Stromal cell of bone marrow (primary cell): ENCODE data around the gene GRIK4.

Experiments
- DNase-seq: peaks from one replicate; pipeline ENCODE4 v3.0.0-alpha.2; 2012; ENCODE audit warnings: low read depth

The GRIK4 gene

DNA sequence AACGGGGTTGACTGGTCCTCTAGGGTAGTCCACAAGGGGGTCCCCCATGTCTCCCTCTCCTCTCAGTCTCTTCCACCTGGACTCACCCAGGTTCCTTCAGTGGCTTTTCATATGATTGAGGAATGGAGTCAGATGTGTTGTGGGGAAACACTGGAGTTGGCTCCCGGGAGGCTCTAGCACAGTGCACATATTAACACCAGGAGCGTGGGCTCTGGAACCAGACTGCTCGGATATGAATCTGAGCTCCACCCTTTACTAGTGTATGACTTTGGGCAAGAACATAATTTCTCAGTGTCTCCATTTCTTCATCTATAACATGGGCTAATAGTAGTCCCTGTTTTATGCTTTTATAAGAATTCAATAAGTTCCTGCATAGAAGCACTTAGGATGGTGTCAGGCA is 157.0 kb downstream of the GRIK4 start:
- no peak for DNase-seq

DNA sequence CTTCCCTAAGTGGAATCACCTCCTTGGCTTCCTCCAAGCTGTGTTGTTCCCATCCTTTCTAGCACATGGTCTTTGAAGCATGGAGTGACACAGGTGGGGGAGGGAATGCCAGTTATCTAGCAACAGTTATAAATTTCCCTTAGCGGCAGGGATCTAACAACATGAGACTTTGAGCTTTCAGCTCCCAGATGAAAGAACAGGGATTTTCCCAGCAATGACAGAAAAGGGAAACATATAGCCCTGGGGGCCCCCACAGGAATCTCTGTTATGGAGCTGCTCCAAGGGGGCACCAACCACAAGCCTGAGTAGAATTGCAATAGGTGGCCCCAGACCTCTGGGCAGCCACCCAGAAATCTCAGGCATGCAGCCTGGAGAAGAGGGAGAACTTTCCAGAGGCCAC is 163.0 kb downstream of the GRIK4 start:
- DNase-seq = no peak

DNA sequence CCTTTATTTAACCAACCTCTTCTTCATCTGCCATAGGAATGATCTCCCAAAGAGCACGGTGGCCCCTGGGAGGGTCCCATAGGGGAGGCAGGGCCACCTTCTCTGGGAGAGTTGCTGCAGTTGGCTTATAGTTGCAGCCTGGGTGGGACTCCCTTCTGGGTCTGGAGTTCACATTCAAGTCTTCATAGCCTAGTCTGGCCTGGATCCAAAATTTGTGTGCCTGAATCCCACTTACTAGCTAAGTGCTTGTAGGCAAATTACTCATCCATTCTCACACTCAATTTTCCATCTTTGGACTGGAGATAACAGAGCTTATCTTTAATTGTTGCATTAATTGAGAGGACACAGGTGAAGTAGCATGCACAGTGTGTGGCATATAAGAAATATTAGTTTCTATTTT is 163.6 kb downstream of the GRIK4 start:
- DNase-seq = no peak

DNA sequence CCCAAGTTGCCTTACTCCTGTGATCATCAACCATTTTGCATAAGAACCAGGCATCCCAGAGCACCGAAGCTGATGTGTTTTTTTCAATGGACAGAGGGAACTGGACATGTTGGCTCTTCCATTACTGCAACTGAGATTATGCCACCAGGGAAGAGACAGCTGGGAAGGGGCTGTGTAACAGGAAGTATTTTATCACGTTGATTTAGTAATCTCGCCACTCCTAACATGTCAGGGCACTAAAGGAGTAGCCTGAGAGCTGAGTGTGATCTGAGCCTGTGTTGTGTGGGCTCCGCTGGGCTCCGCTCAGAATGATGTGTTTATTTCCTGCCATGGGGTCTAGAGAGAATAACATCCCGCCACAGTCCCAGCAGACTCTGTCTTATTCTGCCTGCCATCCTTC is 165.4 kb downstream of the GRIK4 start:
- DNase-seq = no peak

DNA sequence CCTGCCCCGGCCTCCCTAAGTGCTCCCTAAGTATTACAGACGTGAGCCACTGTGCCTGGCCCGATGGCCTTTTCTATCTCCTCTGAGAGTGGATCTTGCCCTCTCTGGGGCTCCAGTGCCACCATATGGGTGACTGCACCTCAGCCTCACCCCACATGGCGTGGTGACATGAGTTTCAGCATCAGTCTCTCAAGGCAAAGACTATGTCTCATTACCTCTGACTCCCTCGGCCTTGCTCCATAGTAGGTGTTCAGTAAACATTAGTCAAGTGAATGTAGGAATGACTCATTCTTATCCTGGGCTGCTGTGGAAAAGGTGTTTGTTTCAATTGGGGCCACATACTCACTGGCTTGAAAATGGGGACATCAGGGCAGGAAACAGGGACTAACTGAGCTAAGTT is 168.8 kb downstream of the GRIK4 start:
- DNase-seq = no peak

DNA sequence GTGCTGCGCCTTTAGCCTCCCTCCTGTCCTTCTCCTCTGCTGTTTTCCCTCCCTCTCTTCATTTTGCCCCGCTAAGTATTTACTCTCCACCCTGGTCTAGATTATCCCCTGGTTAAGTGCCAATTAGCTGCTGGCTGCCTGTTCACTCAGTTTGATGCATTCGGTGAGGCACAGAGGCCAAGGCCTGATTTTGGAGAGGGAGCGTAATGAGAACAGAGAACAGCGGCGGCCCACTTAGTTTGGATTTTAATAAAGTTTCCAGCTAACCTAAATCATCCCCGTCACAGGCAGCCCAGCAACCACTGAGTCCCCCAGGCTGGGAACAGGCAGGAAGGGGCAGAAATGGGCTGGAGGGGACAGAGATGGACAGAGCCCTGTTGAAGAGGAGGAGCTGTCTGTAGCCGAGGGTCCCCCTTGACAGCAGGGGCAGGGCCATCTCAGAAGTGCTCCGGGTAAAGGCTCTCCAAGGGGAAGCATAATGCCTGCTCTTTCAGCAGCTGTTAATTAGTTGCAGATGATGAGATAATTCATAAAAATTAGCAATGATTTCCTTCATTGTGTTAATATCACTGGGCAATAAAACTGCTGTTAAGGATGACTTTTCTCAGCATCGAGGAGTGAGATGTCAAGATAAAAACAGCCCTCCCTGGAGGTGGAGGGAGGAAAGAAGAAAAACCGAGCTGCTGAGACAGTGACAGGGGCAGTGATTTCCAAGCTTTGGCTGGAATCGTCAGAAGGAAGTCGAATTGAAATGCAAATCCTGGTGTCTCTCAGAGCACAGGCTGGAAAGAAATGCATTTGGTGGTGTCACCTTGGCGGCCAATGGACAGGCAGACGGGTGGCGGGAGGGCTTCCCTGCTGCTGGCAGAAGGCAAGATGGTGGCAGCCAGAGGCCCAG is 170.1 kb downstream of the GRIK4 start:
- no peak for DNase-seq

DNA sequence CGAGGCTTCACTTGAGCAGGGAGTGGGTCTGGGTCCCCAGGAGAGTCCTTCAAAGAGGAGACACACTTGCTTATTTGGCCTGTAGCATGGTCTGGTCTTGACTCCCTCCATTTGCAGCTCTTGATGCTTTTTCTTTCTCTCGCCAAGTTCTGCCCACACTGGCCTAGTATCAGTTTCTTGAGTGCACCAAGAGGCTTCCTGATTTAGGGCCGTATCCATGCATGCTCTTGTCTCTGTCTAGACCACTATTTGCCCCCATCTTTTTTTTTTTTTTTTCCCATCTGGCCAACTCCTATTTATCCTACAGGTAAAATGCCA is 170.7 kb downstream of the GRIK4 start:
- no peak for DNase-seq

DNA sequence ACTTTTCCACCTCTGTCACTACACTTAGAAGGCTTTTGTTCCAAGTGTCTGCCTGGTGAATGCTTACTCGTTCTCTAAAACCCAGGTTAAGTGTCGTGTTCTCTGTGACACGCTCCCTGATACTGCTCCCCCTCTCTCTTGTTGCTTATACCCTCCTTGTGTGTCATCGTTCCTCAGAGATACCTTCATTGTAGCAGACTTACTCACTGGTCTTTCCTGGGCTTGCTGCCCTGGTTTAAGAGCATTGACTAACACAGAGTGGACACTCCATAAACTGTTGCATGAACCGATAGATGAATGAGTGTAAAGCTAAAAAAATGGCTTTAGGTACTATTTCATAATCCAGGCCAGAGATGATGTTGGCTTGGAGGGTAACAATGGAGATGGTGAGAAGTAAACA is 171.3 kb downstream of the GRIK4 start:
- peak; percentile 47 for DNase-seq

DNA sequence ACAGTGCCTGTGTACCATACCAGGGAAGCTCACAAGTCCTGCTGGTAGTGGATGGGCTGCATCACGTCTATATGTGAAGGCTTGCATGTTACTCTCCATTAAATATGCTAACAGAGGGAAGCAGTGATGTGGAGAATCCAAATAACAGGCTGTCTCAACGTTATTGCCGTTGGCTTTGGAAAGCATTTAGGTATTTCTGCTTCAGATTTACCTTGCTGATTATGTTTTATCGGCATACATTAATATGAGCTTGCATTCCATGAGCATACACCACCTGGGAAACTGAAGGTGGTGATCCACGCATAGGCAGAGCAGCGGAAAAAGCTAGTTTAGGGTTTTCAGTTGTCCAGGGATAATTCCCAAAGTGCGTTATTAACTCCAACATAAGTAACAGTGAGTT is 175.0 kb downstream of the GRIK4 start:
- no peak for DNase-seq

DNA sequence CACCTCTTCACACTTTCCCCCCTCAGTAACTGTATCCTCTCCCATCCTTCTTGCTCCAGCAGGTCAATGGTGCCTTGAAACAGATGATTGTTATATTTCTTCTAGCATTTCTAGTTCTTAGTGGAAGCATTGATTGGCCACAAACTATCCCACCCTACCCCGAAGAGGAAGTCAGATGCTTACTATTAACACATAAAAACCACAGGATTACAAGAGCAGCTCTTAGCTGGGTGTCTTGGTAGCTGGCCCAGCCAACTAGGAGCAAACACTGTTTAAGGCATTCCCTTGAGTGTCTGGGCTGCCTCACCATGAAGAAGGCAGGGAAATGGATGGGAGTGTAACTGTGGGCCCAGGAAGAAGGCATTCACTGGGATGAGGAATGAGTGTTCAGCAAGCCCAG is 176.6 kb downstream of the GRIK4 start:
- no peak for DNase-seq

DNA sequence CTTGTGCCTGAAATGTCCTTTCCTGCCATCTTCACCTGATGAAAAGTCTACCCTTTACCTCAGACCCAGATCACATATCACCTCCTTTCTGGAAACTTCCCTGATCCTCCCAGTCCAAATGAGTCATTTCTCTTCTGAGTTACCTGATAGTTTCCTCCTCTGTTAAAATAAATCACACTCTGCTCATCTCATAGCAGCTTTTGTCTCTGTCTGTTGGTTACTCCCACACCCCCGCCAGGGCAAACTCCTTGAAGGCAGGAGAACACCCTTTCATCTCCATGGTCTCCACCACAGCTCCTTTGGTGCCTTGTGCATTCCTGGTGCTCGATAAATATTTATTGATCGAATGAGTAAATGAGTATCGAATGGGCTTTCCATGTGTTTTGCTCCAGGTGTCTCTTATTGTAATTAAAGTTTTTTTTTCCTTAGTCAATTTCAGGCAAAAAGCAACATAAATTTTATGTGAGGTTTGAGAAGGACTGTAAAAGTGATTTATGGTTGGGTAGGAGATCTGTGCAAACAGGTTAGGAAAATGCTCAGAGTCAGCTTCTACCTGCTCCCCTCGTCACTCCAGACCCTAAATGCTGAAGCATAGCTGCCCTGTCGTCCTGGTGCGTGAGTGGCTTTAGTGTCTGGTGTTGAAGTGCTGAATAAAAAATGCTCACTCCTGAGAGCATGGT is 178.2 kb downstream of the GRIK4 start:
- DNase-seq = no peak

DNA sequence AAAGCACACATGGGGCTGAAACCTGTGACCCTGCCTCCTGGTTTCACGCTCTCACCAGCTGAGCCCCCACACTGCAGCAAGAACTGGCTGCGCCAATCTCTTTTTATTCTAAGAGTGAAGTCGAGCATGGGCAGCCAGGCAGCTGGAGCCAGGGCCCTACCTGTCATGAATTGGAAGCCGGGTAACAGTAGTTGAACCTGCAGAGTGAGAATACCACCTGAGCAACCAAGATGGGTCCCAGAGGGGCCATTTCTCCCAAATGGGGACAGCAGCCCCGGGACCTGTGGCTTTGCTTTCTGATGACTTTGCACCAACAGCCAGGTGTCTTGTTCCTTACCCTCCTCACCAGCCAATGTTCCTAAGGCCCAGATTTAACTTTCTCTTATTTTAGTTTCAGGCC is 178.9 kb downstream of the GRIK4 start:
- no peak for DNase-seq

DNA sequence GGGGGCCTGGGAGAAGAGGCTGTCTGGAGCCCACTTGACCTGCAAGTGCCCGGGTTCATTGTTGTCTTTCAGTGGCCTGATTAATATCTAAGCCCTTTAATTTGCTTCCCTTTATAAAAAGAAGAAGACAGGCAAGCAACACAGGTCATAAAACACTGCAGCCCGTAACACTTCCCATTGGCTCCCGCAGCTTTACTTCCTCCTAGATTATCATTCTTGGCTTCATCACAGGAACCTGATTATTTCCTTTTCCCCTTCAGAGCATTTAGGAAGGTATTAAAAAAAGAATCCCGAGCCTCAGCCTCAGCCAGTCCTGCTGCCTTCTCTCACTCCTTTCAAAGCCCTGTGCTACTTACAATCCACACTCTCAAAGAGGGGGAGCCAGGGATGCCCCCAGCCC is 183.2 kb downstream of the GRIK4 start:
- no peak for DNase-seq

DNA sequence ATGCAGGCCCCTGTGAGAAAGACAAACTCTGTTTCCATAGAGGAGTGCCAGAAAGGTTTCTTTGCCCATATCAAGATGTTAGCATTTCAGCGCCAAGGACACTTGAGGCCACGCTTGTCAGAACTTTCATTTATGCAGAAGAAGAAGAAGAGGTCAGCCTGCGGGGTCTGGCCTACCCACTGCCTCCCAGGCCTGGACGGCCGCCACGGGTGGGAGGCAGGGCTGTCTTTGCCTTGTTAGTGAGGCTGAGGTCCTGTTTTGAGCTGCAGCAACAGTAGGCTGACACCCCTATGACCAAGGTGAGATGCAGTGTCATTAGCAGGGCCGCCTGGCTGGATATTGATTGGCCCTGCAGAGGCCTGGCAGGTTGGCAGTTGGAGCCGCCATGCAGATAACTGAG is 183.9 kb downstream of the GRIK4 start:
- DNase-seq = no peak

DNA sequence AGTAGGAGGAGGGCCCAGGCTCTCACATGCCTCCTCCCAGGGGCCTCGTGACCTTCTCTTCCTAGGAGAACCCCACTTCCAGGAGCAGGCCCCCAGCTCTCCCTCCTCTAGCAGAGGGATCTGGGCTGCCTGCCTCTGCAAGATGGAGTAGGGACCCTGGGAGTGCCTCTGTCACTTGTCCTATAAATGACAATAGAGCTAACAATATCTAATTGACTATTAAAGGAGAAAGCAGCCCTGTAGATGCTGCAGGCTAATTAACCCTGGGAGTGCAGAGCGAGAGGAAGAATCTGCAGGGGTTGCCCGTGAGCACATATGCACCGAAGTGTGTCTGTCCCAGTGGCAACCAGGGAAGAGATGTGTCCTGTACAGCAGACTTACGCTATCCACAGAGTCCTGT is 184.4 kb downstream of the GRIK4 start:
- no peak for DNase-seq

DNA sequence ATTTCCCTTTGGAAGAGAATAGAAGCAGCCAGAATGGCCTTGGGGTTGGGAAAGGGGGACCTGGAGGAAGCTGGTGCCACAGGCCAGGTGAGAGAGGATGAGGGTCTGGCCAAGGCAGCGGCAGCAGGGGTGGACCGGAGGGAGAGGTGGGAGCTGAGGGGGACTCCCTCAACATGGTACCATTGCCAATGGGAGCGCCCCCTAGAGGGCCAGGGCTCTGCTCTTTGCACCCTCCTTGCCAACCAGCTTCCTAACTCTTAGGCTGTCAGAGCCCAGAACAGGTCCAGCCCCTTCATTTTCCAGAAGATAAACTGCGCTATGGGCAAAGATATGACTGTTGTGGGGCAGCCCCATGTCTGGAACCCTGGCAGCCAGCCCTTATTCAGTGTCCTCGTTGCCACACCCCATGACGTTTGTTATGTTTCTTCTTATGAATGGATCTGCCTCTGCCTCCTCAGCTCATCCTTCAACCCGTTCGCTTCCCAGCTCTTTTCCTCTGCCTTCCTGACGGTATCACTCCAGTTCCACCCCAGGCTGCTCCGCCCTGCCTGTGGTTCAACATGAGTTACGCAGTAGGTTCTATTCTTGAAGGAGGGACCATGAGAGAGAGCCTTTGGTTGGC is 185.2 kb downstream of the GRIK4 start:
- DNase-seq = no peak

DNA sequence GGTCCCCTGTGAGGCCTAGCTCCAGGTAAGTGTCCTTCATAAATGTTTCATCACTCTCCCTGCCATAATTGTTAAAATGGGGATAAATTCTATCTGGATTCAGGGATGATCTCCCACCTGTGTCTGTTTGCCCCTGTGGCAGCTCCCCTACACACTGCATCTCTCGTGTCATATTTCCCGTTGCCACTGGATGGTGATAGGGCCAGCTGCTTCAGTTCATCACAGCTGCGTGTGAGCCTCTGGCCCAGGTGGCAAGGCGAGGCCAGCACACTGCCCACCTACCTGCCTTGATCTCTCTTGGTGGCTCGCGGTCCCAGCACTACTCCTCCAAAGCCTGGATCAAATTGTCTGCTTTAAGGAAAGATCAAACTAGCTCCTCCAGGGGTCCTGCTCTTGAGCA is 187.4 kb downstream of the GRIK4 start:
- no peak for DNase-seq

DNA sequence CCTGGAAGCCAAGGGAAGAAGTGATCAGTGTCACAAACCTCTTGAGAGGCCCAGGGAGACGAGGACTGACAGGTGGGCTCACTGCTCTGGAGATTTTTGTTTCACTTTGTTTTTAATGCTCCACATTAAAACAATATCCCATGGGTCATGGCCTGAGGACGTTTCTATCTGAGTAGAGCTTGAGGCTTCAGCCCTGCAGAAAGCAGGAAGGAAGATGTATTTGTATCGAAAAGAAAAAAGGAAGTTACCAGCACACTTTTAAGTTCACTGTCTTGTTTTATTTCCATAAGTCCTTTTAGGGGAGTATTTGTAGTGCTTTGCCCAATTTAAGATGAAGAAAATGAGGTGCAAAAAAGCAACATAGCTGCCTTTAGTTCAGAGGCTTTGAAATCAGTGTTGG is 191.1 kb downstream of the GRIK4 start:
- DNase-seq = no peak

DNA sequence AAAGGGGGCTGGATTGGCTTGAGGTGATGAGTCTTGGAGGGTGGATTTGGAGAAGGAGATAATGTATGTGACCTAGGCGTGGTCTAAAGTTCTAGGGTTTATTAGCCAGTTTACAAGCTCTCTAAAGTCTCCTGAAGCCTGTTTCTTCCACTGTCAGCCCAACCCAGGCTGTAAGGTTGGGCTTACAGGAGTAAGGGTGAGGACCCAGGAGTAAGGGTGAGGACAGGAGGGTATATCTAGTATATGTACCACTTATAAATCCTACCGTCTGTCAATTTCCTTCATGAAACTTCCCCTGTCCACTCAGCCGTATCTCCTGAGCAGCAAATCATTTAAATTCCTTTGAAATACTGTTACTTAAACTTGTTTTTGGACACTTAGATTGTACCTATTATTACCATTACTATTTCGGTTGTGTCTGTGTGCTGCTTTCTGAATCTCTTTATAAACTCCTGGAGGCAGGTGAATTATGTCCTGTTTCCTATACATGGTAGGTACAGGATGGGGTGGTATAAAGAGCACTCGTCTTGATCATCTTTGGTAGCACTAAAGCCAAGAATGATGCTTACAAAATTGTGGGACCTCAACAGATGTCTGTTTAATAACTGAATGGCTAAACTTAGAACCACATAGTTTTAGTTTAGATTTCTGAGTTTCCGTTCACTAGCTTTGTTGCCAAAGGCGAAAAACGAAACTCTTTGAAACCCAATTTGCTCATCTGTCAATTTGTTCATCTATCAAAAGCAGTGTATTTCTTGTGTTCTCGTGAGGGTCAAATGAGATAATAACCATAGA is 192.0 kb downstream of the GRIK4 start:
- DNase-seq = no peak

DNA sequence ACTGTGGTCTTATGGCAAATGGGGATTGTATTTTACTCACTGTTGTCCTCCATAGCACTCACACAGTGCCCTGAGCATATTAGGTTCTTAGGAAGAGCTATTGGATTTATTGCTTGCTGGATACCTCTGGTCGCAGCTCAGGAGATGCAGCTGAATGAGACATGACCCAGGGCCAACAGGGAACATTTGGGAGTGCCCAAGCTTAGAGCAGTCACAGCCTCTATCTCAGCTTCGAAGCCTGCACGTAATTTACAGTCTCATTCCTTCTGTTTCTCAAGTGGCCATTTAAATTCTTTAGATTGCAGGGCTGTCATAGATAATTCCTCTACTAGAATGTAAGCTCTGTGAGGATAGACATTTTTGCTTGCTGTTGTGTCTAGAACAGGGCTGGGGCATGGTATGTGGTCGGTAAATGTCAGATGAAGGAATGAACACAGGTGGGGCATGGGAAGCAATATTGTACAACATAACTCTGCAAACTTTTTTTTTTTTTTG is 192.8 kb downstream of the GRIK4 start:
- DNase-seq = no peak

DNA sequence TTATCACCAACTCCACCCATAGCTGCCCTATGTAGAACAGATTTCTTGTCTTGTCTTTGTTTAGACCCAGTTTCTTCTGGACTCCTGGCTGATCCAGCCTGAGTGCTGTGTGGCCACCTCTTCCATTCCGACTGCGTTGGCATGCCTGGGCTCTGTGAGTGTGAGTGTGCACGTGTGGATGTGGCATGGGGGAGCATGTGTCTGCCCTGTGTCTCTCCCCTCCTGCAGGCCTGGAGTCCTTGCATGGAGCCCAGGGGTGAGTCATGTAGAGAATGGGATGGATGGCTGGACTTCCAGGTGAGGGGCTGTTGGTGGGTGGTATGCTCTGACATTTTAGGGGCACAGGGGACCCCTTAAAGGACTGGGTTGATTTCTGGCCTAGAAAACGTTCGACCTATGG is 194.7 kb downstream of the GRIK4 start:
- DNase-seq = no peak

DNA sequence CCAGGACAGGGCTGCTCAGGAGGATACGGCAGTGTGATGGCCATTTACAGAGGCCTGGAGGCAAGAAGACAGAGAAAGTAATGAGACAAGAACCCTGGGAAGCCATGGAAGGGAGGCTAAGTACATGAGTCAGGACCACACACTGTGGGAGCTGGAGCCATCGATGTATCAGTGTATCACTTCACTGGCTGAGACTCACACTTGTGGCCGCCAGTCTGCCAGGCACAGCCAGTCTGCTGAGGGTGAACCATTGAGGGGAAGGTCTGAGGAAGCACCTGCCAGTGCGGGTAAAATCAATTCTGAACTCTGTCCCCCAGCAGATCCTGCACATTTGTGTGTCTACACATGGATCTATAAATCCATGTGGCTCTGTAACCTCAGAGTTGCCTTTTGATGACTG is 195.6 kb downstream of the GRIK4 start:
- DNase-seq = no peak
